HEK293T (cell line): ENCODE measurements around the gene SLC9C2.
"Not testable (repeated sequence)": the region's sequence is repeated elsewhere in the genome, so short reads cannot be mapped to it uniquely, and the experiment has no call there.

Experiments
- CTCF ChIA-PET: fragments of 350-600 bp; formaldehyde crosslinking; extraction: SDS; loops from one replicate; lab custom pipeline; 2021; ENCODE audit warnings: antibody characterized with exemption, inconsistent platforms; lab: Yijun Ruan, JAX
- POLR2A ChIA-PET: fragments of 350-600 bp; formaldehyde crosslinking; extraction: SDS; loops from one replicate; lab custom pipeline; 2020; ENCODE audit warnings: antibody characterized with exemption, inconsistent platforms; lab: Yijun Ruan, JAX
- DNase-seq: peaks from one replicate; pipeline ENCODE4 v3.0.0; 2012; ENCODE audit warnings: mixed read lengths; ENCODE audit errors: extremely low spot score
- ARNT ChIP-seq: fragments of 450-650 bp; IDR thresholded peaks from 2 replicates; pipeline ENCODE4 v1.6.1; 2017; ENCODE audit warnings: mild to moderate bottlenecking
- BHLHE40 ChIP-seq: fragments of 450-650 bp; IDR thresholded peaks from 2 replicates; pipeline ENCODE4 v1.6.1; 2016; ENCODE audit warnings: mild to moderate bottlenecking, moderate library complexity, borderline replicate concordance
- CTBP1 ChIP-seq: fragments of 450-650 bp; IDR thresholded peaks from 2 replicates; pipeline ENCODE4 v1.6.1; 2016; ENCODE audit warnings: borderline replicate concordance
- ELF4 ChIP-seq: fragments of 450-650 bp; IDR thresholded peaks from 2 replicates; pipeline ENCODE4 v1.6.1; 2017; ENCODE audit warnings: antibody characterized with exemption
- FOXA1 ChIP-seq: fragments of 450-650 bp; IDR thresholded peaks from 2 replicates; pipeline ENCODE4 v1.6.1; 2016; ENCODE audit warnings: mild to moderate bottlenecking
- FOXK2 ChIP-seq: fragments of 450-650 bp; IDR thresholded peaks from 2 replicates; pipeline ENCODE4 v1.6.1; 2016; ENCODE audit warnings: mild to moderate bottlenecking
- FOXM1 ChIP-seq: fragments of 450-650 bp; IDR thresholded peaks from 2 replicates; pipeline ENCODE4 v1.6.1; 2017; ENCODE audit warnings: mild to moderate bottlenecking, borderline replicate concordance
- HDGF ChIP-seq: fragments of 450-650 bp; IDR thresholded peaks from 2 replicates; pipeline ENCODE4 v1.6.1; 2017; ENCODE audit warnings: antibody characterized with exemption, borderline replicate concordance
- L3MBTL2 ChIP-seq: fragments of 450-650 bp; conservative IDR thresholded peaks from 2 replicates; pipeline ENCODE4 v1.6.1; 2016; ENCODE audit warnings: mild to moderate bottlenecking
- LEF1 ChIP-seq: fragments of 450-650 bp; IDR thresholded peaks from 2 replicates; pipeline ENCODE4 v1.6.1; 2017; ENCODE audit warnings: mild to moderate bottlenecking, borderline replicate concordance
- NFRKB ChIP-seq: fragments of 450-650 bp; IDR thresholded peaks from 2 replicates; pipeline ENCODE4 v1.6.1; 2016; ENCODE audit warnings: mild to moderate bottlenecking, moderate library complexity
- PKNOX1 ChIP-seq: fragments of 450-650 bp; IDR thresholded peaks from 2 replicates; pipeline ENCODE4 v1.6.1; 2016
- SP1 ChIP-seq: fragments of 450-650 bp; IDR thresholded peaks from 2 replicates; pipeline ENCODE4 v1.6.1; 2017
- SUZ12 ChIP-seq: fragments of 450-650 bp; IDR thresholded peaks from 2 replicates; pipeline ENCODE4 v1.6.1; 2016; ENCODE audit warnings: mild to moderate bottlenecking
- TARDBP ChIP-seq: fragments of 450-650 bp; IDR thresholded peaks from 2 replicates; pipeline ENCODE4 v1.6.1; 2016
- ZNF384 ChIP-seq: fragments of 450-650 bp; IDR thresholded peaks from 2 replicates; pipeline ENCODE4 v1.6.1; 2016

The SLC9C2 gene

GRCh38 chr1:173470608-173471007 is 132.3 kb downstream of the SLC9C2 start:
- no peak for TF ChIP-seq ELF4
- TF ChIP-seq PKNOX1: no peak
- no peak for TF ChIP-seq ARNT
- no peak for TF ChIP-seq FOXM1
- no peak for TF ChIP-seq L3MBTL2
- TF ChIP-seq BHLHE40: no peak
- TF ChIP-seq FOXK2: no peak
- no peak for TF ChIP-seq SUZ12
- TF ChIP-seq NFRKB: no peak
- TF ChIP-seq ZNF384: no peak
- TF ChIP-seq TARDBP: no peak
- no peak for DNase-seq
- ChIA-PET POLR2A (no interaction called here), CTCF (no interaction called here)

GRCh38 chr1:173469656-173470055 is 133.2 kb downstream of the SLC9C2 start:
- POLR2A ChIA-PET: no interaction called here
- TF ChIP-seq SP1 (no peak), FOXK2 (no peak), FOXA1 (no peak), FOXM1 (no peak), NFRKB (no peak)
- no peak for DNase-seq
- CTCF ChIA-PET: no interaction called here

GRCh38 chr1:173467426-173467825 is 135.4 kb downstream of the SLC9C2 start:
- ChIA-PET POLR2A (interaction anchor here (1.8 kb wide), 1 partner anchor 9 kb away, joined by 5 read pairs; no protein-coding TSS in a partner anchor), CTCF (no interaction called here)
- no peak for DNase-seq
- no peak for TF ChIP-seq SP1
- no peak for TF ChIP-seq BHLHE40
- no peak for TF ChIP-seq CTBP1
- TF ChIP-seq FOXK2: no peak
- TF ChIP-seq ZNF384: no peak
- TF ChIP-seq L3MBTL2: no peak
- TF ChIP-seq FOXM1: no peak
- TF ChIP-seq HDGF: no peak
- TF ChIP-seq PKNOX1: no peak
- no peak for TF ChIP-seq LEF1
- no peak for TF ChIP-seq ELF4
- TF ChIP-seq SUZ12: no peak
- no peak for TF ChIP-seq ARNT
- no peak for TF ChIP-seq NFRKB
- TF ChIP-seq TARDBP: no peak
- TF ChIP-seq FOXA1: no peak

GRCh38 chr1:173464185-173464584 is 138.7 kb downstream of the SLC9C2 start:
- DNase-seq, CTCF ChIA-PET, POLR2A ChIA-PET: not testable (repeated sequence)

GRCh38 chr1:173462666-173463065 is 140.2 kb downstream of the SLC9C2 start:
- CTCF ChIA-PET, DNase-seq, POLR2A ChIA-PET: not testable (repeated sequence)

- POLR2A ChIA-PET: no interaction called here
- CTCF ChIA-PET: no interaction called here
- DNase-seq: no peak
Observed at GRCh38 chr1:173459885-173460284, 143.0 kb downstream of the SLC9C2 start.

More at GRCh38 chr1:173459885-173460284, 143.0 kb downstream of the SLC9C2 start:
- TF ChIP-seq ELF4 (no peak), L3MBTL2 (no peak), BHLHE40 (no peak), SP1 (no peak), ARNT (no peak), FOXK2 (no peak), LEF1 (no peak), TARDBP (no peak), FOXA1 (no peak), CTBP1 (no peak), PKNOX1 (no peak), HDGF (no peak), FOXM1 (no peak), NFRKB (no peak), SUZ12 (no peak), ZNF384 (no peak)
